GM18499 (cell line): ENCODE measurements around the gene PIEZO2.
"Not testable (repeated sequence)": the region's sequence is repeated elsewhere in the genome, so short reads cannot be mapped to it uniquely, and the experiment has no call there.

Experiments
- ATAC-seq: cut with Tn5 transposase; IDR thresholded peaks from one replicate; pipeline ENCODE4 v1.9.1; 2021; ENCODE audit warnings: moderate number of reproducible peaks; ENCODE audit not compliant: insufficient read depth, unreplicated experiment

The PIEZO2 gene

GRCh38 chr18:10669441-10670100 lies 479.8 kb downstream of the PIEZO2 start:
- no peak for ATAC-seq

DNA sequence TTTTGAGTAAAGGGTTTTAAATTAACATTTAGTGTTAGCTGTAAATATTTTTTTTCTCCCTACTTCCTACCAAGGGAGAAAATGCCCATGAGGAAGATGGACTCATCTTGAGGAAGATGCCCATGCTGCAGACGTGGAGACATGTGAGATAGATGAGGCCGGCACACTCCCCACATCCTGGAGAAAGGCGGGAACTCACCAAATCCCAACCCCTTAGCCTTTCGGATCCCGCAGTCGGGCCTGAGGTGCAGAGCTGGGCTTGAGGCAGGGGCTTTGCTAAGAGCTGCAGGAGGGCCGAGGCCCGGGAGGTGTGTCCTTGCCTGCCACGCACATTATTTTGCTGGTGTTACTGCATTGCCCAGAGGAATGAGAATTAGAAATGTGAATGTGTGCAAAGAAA lies 485.6 kb downstream of the PIEZO2 start:
- ATAC-seq, result no peak

GRCh38 chr18:10661317-10661716 lies 488.1 kb downstream of the PIEZO2 start:
- no peak for ATAC-seq

- no peak for ATAC-seq
Measured at GRCh38 chr18:10660179-10660884, 489.0 kb downstream of the PIEZO2 start.

DNA sequence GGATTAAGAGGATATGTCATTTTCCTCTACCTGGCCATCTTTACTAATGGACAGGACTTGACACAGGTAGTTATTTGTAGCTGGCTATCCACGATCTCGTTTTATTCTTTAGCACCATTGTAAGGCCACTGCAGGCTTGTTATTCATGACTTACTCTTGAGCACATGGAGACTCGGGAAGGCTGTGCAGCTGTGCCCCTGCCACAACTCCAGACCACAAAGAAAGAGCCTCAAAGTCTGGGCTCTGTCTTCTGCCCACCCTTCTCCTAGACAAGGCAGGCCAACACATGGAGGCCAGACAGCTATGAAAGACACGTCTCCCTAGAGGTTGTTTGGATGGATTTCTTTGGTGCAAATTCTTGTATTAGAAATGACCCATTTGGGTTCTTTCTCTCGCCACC lies 489.8 kb downstream of the PIEZO2 start:
- ATAC-seq, result no peak

DNA sequence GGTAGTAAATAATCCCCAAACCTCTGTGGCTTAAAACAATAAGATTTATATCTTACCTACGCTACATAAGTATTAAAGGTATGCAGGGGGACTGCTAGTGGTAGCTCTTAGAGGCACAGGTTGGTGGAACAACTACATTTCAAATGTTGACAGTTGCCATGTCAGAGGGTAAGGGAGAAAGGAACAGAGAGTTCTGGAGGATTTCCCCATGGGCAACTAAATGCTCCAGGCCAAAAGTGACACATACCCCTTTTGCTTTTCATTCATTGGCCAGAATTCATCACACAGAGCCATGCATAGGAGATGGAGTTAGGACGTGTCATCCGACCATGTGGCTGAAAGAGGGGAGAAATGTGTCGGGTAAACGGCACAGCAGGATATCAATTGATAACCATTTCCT lies 490.4 kb downstream of the PIEZO2 start:
- ATAC-seq, result no peak

DNA sequence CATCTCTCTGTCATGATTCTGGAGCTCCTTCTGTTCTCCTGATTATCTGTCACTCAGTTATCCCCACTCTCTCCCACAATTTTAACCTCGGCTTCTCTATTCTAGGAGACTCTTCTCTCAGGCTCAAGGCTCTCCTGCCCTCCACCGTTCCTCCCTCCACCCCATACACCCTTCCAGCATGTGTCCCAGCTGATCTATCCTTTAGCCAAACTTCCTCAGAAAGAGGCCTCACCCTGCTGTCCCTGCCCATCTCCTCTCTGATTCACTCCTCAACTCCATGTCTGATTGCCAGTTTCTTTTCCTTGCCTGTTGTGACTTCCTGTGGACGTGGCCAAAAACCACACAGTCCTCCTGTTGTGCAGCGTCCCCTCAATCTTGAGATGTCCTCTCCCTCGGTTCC lies 505.4 kb downstream of the PIEZO2 start:
- not testable (repeated sequence) for ATAC-seq

DNA sequence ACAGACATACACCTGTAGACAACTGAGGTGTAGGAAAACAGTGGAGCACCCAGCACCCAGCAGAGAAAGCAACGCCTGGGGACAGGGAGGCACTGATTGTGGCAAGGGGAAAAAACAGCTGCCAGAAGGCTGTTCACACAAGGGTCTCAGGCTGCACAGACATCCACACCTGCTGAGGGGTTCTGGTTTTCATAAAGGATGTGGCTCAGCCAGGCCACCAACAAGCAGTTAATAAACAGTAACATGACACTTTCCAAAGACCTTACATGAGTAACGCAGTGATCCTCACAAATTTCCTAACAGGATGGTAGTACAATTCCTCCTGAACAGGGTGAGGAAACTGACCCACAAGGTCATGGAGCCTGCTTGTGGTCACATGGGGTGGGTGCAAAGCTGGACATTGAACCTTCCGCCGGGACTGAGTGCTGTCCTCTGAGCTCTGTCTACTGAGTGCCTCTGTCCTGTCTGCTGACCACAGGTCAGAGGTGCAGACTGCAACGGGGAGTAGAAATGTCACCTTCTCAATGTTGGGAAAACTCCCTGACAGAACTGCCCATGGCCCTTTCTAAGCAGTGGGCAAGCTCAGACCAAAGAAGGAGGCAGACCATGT lies 506.3 kb downstream of the PIEZO2 start:
- not testable (repeated sequence) for ATAC-seq

GRCh38 chr18:10638539-10638885 lies 510.9 kb downstream of the PIEZO2 start:
- not testable (repeated sequence) for ATAC-seq

- not testable (repeated sequence) for ATAC-seq
Measured at GRCh38 chr18:10637858-10638538, 511.4 kb downstream of the PIEZO2 start.

- ATAC-seq, result peak; percentile 98
Measured at GRCh38 chr18:10629076-10629475, 520.3 kb downstream of the PIEZO2 start.

DNA sequence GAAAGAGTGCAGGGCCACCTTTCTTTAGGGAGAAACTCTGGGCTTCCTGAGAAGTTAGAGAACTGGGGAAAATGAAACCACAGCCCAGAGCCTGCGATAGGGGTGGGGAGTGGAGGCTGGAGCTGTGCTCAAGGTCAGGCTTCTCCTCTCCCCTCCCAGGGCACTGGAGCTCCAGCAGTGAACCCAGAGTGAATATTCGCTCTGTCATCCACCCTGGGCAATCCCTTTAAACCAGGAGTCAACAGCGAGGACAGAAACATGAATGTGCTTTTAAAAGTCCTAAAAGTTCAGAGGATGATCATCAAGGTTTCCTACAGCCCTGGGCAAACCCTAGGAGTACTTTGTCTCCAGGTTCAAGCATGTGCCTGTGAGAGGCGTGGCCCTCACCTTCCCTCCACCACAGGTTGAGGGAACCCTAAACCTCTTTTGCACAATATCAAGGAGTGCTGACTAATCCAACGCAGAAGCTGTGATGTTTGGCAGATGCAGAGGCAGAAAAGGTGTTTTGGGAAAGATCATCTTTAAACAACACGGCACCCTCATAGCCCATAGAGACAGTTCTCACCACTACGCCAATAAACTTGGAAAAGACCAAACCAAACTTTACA lies 522.7 kb downstream of the PIEZO2 start:
- ATAC-seq, result not testable (repeated sequence)

DNA sequence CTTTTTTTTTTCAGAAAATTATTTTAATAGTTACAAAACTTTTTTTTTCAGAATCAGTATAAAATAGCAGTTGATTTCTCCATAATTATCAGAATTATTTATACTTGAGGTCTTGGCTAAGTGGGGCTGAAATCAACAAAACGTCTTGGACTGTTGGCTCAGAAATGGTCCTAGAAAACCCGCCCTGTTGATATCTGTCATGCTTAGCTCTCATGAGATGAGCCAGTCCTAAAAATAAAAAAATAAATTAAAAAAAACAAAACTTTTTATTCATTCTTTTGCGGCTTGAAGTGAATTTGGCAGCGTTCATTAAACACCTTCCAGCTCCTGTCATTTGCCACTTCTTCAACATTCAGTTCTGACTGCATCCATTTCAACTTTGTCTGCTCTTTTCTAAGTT lies 525.8 kb downstream of the PIEZO2 start:
- not testable (repeated sequence) for ATAC-seq

DNA sequence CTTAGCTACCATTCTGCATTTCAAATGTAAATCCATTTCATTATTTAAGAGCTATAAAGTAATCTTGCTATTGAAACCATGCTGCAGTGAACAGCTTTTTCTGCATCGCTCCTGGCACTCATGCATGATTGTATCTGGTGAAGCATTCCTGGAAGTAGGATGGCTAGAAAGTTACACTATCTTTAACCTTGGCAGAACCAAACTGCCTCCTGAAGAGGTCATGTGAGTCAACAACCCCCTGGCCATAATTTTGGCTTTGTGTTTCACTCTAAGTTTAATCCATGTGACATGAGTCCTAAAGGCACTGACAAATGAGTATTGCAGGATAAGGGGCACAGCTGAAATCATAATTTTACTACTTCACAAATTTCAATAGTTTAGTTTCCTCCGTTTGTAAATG lies 526.4 kb downstream of the PIEZO2 start:
- not testable (repeated sequence) for ATAC-seq

DNA sequence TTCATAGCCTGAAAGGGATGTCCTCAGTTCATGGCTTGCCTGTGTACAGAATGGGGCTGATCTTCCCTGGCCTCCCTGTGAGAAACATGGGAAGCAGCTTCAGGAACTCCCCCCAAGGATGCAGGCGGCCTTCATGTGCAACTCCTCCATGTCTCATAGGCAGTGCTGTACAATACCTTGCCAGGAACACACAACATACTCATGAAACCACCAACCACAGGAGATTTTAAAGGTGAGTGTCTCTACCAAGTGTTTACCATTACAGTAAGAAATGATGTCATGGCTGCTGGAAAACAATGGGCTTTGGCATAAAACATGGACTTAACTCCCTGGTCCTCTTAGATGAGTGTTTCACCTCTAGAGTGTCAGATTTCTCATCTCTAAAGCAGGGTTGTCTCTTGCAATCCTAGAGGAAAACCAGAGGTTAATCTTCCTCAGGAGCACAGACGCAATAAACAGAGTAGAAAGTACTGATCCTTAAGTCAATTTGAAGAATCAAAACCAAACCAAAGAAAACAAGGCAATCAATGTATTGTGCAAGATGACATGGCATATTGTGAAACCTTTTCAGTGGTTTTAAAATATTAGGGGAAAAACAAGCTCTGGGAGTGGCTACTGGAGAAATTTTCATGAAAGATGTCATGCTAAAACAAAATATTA lies 528.6 kb downstream of the PIEZO2 start:
- not testable (repeated sequence) for ATAC-seq
